Dedifferentiated amniotic fluid mesenchymal stem cell (primary cell): ENCODE results near the gene SLC22A4.
A peak's percentile ranks its signal among the peaks of the same experiment; 100 is the strongest.

ENCODE experiments used
- DNase-seq: peaks from one replicate; pipeline ENCODE4 v3.0.0-alpha.2; 2016; ENCODE audit errors: extremely low spot score

Gene SLC22A4

GRCh38 chr5:132262882-132263547 lies 31.2 kb upstream of the SLC22A4 start:
- no peak for DNase-seq

GRCh38 chr5:132263548-132264261 lies 30.5 kb upstream of the SLC22A4 start:
- DNase-seq = no peak

GRCh38 chr5:132264546-132265335 lies 29.5 kb upstream of the SLC22A4 start:
- DNase-seq = no peak

- peak; percentile 97 for DNase-seq
Measured at GRCh38 chr5:132265336-132266030, 28.7 kb upstream of the SLC22A4 start.

- no peak for DNase-seq
Measured at GRCh38 chr5:132266031-132266835, 28.0 kb upstream of the SLC22A4 start.

- no peak for DNase-seq
Measured at GRCh38 chr5:132266836-132267160, 27.4 kb upstream of the SLC22A4 start.

- no peak for DNase-seq
Measured at GRCh38 chr5:132267166-132267739, 26.9 kb upstream of the SLC22A4 start.

GRCh38 chr5:132267931-132268768 lies 26.0 kb upstream of the SLC22A4 start:
- no peak for DNase-seq

- peak; percentile 30 for DNase-seq
Measured at GRCh38 chr5:132268769-132269551, 25.2 kb upstream of the SLC22A4 start.

GRCh38 chr5:132269635-132270334 lies 24.4 kb upstream of the SLC22A4 start:
- no peak for DNase-seq

GRCh38 chr5:132270335-132270665 lies 23.9 kb upstream of the SLC22A4 start:
- no peak for DNase-seq

- no peak for DNase-seq
Measured at GRCh38 chr5:132270706-132271105, 23.5 kb upstream of the SLC22A4 start.

- DNase-seq = no peak
Measured at GRCh38 chr5:132271251-132272246, 22.6 kb upstream of the SLC22A4 start.

GRCh38 chr5:132272311-132273210 lies 21.6 kb upstream of the SLC22A4 start:
- peak; percentile 52 for DNase-seq

GRCh38 chr5:132273631-132274030 lies 20.6 kb upstream of the SLC22A4 start:
- DNase-seq = no peak

GRCh38 chr5:132274050-132274792 lies 20.0 kb upstream of the SLC22A4 start:
- no peak for DNase-seq
